Coronary artery (tissue), 2 donors: ENCODE data around the gene CDH13.

Experiments
- DNase-seq: peaks from one replicate; pipeline ENCODE4 v3.0.0-alpha.2; 2017; ENCODE audit warnings: low spot score
- H3K27ac ChIP-seq, 2 donors: fragments of 200-600 bp; sonication (generic); one replicate each; pipeline ENCODE4 v1.5.1; 2016 to 2019
- H3K4me3 ChIP-seq: fragments of 200-600 bp; sonication (generic); 2 replicates; pipeline ENCODE4 v1.5.1; 2016; ENCODE audit warnings: mild to moderate bottlenecking, moderate library complexity
- TF ChIP-seq, protein P1 (sequence below): fragments of 200-600 bp; sonication (generic); IDR thresholded peaks from one replicate; pipeline ENCODE4 v1.5.1; 2019; ENCODE audit warnings: antibody characterized with exemption

CDH13 gene

DNA sequence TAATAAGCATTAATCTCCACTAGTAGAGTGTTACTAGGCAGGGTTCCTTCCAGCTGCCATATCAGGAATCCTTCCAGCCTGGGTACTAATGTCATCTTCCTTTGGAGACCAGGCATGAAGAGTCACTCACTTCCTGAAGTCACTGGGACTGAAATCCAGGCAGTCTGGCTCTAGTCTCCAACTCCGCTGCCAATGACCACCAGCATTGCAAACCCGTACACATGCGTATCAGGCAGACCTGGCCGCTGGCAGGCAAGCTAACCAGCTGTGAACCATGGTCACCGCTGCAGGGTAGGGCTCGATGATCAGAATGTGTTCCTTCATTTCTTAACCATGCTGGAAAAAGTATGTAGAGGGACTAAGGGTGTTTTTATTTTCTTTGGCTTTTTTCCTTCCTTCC lies 255.5 kb downstream of the CDH13 start:
- TF ChIP-seq, protein P1, sequence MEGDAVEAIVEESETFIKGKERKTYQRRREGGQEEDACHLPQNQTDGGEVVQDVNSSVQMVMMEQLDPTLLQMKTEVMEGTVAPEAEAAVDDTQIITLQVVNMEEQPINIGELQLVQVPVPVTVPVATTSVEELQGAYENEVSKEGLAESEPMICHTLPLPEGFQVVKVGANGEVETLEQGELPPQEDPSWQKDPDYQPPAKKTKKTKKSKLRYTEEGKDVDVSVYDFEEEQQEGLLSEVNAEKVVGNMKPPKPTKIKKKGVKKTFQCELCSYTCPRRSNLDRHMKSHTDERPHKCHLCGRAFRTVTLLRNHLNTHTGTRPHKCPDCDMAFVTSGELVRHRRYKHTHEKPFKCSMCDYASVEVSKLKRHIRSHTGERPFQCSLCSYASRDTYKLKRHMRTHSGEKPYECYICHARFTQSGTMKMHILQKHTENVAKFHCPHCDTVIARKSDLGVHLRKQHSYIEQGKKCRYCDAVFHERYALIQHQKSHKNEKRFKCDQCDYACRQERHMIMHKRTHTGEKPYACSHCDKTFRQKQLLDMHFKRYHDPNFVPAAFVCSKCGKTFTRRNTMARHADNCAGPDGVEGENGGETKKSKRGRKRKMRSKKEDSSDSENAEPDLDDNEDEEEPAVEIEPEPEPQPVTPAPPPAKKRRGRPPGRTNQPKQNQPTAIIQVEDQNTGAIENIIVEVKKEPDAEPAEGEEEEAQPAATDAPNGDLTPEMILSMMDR = no peak
- DNase-seq = peak; percentile 75
- Histone ChIP-seq H3K4me3 (peak overlapping the region; percentile 3), H3K27ac (no peak overlapping the region)

DNA sequence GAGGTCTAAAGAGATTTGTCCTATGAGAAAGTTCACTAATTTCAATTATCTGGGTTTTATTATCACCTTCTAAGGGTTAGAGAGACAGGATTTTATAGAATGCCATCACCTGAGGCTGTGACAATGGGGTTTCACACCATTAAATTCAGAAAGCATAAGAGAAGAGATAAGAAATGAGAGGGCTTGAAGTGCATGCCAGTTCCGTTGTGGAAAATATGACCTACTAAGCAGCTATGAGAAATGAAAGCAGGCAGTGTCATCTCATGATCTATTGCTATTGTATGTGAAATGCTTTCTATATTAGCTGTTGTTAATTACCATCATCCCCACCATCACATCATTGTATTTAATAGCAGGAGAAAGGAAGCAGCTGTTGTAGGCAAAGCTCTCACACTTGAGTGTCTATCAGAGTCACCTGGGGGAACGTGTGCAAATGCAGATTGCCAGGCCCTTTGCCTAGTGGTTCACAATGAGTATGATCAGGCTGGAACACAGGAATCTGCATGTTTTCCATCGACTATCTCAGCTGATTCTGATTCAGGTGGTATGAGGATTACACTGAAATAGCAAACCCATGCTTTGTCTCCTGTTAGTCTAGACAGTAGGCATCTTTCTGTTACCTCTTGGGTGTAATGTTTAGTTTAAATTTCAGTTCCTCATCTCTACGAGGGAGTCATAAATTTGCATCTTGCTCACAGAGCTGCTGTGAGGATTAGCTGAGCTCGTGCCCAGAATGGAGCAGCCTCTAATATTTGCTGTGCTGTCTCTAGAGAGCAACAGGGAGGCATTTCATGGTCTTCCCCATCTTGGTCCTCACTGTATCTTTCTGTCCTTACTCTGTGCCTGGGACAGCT lies 256.4 kb downstream of the CDH13 start:
- TF ChIP-seq, protein P1 = no peak
- no peak overlapping the region for H3K27ac ChIP-seq
- H3K4me3 ChIP-seq = no peak overlapping the region
- no peak for DNase-seq

DNA sequence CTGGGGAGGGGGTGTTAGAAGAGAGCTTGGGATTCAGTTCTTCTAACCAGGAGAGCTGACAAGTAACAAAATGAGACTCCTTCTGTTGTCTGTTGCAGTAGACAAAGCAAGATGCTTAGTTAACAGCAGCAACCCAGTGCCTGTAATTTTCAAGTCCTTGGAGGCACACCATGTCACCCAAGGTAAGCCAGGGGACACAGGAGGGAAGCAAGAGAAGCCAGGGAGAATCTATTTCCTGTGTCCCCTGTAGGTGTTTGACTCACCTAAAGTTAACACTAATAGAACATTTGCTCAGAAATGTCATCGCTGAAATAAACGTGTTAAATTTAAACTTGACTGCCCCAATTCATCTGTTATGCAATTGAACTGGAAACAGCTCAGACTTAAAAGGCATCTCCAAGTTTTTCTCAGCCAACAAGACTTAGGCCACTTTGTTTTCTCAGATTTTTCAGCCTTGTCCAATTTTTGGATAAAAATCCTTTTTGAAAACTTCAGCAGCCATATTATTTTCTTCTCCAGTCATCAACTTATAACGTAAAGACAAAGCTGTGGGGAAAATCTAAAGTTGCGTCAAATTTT lies 257.6 kb downstream of the CDH13 start:
- Histone ChIP-seq H3K27ac (no peak overlapping the region), H3K4me3 (no peak overlapping the region)
- DNase-seq = no peak
- TF ChIP-seq, protein P1 = no peak

DNA sequence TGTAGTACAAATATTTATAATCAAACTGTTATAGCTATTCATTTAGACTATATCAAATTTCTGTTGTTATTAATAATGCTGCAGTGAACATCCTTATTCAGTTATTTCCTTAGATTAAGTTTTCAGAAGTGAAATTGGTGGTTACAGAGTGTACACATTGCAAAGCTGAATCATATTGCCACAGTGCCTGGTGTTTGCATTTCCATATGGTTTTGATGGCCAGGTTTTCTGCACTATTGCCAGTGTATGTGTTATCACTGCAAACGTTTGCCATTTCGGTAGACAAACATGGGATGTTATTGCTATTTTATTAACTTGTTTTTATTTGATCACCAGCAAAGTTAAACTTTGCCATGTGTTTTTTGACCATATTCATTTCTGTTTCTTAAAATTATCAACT lies 259.4 kb downstream of the CDH13 start:
- TF ChIP-seq, protein P1 = no peak
- Histone ChIP-seq H3K27ac (no peak overlapping the region), H3K4me3 (no peak overlapping the region)
- no peak for DNase-seq

DNA sequence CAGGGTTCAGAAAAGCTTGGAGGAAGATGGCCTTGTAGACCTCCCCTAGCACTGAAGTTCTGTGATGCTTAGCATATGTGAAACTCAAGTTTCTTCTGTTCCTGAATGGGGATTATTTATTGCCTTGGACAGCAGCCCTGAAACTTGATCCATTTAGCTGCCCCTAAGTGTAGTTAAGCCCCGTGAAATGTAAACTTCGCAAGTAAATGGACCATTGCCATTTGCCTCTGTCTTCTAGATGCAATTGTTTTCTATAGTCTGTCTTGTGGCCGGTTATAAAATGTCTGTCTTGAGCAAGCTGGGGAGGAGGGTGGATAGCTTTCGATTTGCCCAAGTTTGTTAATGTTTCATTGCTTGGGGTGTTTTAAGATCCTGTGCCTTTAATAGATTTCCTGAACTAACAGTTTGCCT lies 261.8 kb downstream of the CDH13 start:
- TF ChIP-seq, protein P1 = no peak
- H3K4me3 ChIP-seq = no peak overlapping the region
- H3K27ac ChIP-seq = no peak overlapping the region
- no peak for DNase-seq

DNA sequence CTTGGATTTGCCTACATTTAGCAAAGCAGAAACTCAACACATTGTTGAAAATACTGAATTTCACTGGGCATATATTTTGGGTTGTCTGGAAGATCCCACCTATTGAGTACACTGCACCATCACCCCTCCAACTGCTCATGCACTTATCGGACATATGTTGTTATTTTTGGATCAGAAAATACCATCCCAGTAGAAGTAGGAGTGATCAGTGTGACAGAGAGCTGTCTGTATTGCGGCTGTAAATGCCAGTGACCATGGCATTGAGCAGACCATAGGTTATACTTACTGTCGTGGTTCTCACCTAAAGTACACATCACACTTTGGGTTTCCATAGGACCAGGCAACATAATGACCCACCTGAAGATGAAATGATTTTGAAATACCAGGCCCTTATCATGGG lies 264.7 kb downstream of the CDH13 start:
- Histone ChIP-seq H3K4me3 (no peak overlapping the region), H3K27ac (no peak overlapping the region)
- TF ChIP-seq, protein P1 = no peak
- DNase-seq = no peak

DNA sequence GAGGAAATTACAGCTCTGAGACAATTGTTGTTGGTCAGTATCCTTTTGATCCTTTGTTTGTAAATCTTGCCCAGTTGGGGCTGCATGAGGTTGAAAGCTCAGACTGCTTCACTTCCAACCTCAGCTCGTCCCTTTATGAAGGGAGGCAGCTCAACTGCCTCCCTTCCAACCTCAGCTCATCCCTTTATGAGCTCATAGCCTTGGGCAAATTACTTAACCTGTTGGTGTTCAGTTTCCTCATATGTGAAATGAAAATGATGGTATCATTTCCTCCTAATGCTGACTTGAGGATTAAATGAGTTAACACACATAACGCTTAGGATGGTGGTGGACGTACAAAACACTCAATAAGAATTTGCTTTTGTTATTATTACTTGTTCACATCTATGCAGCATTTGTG lies 265.1 kb downstream of the CDH13 start:
- TF ChIP-seq, protein P1 = no peak
- H3K27ac ChIP-seq = peak overlapping the region; percentile 24 to 74

More for the DNA sequence above, 265.1 kb downstream of the CDH13 start:
- no peak for DNase-seq
- H3K4me3 ChIP-seq = peak overlapping the region; percentile 51
